ENCODE data around the gene C2orf42.
"Not testable (repeated sequence)": the region's sequence is repeated elsewhere in the genome, so short reads cannot be mapped to it uniquely, and the experiment has no call there.

Gene C2orf42

GRCh38 chr2:70169654-70170245 is 21.1 kb downstream of the C2orf42 start:
- DNase-seq = not testable (repeated sequence)

- DNase-seq = no peak
Measured at GRCh38 chr2:70161069-70161534, 29.7 kb downstream of the C2orf42 start.

GRCh38 chr2:70160545-70160944 is 30.3 kb downstream of the C2orf42 start:
- DNase-seq = no peak

GRCh38 chr2:70149130-70149686 is 41.6 kb downstream of the C2orf42 start:
- not testable (repeated sequence) for DNase-seq

GRCh38 chr2:70148211-70148760 is 42.5 kb downstream of the C2orf42 start:
- DNase-seq = not testable (repeated sequence)

GRCh38 chr2:70145851-70146739 is 44.7 kb downstream of the C2orf42 start:
- DNase-seq = no peak

- no peak for DNase-seq
Measured at GRCh38 chr2:70145144-70145490, 45.7 kb downstream of the C2orf42 start.

GRCh38 chr2:70144443-70145143 is 46.2 kb downstream of the C2orf42 start:
- no peak for DNase-seq

GRCh38 chr2:70143314-70144150 is 47.3 kb downstream of the C2orf42 start:
- no peak for DNase-seq

GRCh38 chr2:70142590-70143313 is 48.1 kb downstream of the C2orf42 start:
- peak; percentile 100 for DNase-seq

- DNase-seq = no peak
Measured at GRCh38 chr2:70141902-70142589, 48.8 kb downstream of the C2orf42 start.

- no peak for DNase-seq
Measured at GRCh38 chr2:70141212-70141901, 49.5 kb downstream of the C2orf42 start.

GRCh38 chr2:70140791-70141211 is 50.0 kb downstream of the C2orf42 start:
- DNase-seq = no peak

GRCh38 chr2:70134323-70134983 is 56.4 kb downstream of the C2orf42 start:
- not testable (repeated sequence) for DNase-seq

- DNase-seq = peak; percentile 61
Measured at GRCh38 chr2:70133491-70134322, 57.1 kb downstream of the C2orf42 start.

- no peak for DNase-seq
Measured at GRCh38 chr2:70133127-70133452, 57.7 kb downstream of the C2orf42 start.

GRCh38 chr2:70132244-70133126 is 58.3 kb downstream of the C2orf42 start:
- DNase-seq = peak; percentile 65

Data from activated CD8-positive, alpha-beta memory T cell treated with anti-CD3 and anti-CD28 coated beads, Interleukin-2, amount 50 U/mL, for 48 hours (primary cell).